ENCODE measurements around the gene SLC39A1. TPM values are rescaled to one million over a fixed set of nuclear protein-coding genes. Genes with fewer than 3 reads are reported as not detected.

Gene SLC39A1
- polyA plus RNA-seq, 2 of the 4 experiments (the other 2 are of a cell fraction): 80.6 to 108 TPM

DNA sequence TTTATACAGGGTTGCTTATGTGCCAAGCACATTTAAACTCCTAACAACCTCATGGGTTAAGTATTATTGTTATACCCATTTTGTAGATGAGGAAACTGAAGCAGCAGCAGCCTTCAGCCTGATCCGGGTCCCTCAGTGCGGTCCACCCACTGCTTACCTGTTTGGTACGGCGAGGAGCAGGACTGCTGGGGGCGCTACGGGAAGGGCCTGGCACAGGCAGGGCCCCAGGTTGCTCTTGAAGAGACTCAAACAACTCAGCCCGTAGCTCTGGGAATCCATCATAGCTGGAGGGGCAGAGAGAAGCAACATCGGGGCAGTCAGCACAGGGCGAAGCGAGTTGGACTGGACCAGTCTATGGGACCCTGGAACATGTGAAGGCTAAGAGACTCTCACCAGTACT is 26.0 kb downstream of the SLC39A1 start:
- FAIRE-seq (no peak), DNase-seq (ENCODE audit: low read depth in 1 of 2, low spot score in 1 of 2) (no peak), ATAC-seq (no peak)
- Histone ChIP-seq H3K27ac (no peak overlapping the region), H3K4me1 (no peaks in the 10 kb centered on the region), H3K9me3 (no peaks in the 10 kb centered on the region), H3K4me2 (no peak overlapping the region), H3K4me3 (no peak overlapping the region)
- POLR2A ChIA-PET: no interaction called here
- 96% methylated on average over 10 of the region's 10 CpGs for WGBS (ENCODE audit: missing lambda C conversion rate)
- CTCF ChIA-PET: interaction anchor here (0.8 to 1.1 kb wide), 5 partner anchors 8 to 127 kb away, joined by 3 to 7 read pairs (median 3); partner anchors contain the start of genes DENND4B and RAB13
- no peak for TF ChIP-seq RFX5 (IDR thresholded peaks at IDR 0.05)
- TF ChIP-seq HOXB5 (CRISPR knock-in tag; IDR thresholded peaks at IDR 0.05): no peak
- TF ChIP-seq REST (IDR thresholded peaks at IDR 0.05): no peak
- TF ChIP-seq HOXA7 (CRISPR knock-in tag; IDR thresholded peaks at IDR 0.05): no peak
- TF ChIP-seq EHMT2 (IDR thresholded peaks at IDR 0.05; ENCODE audit: low read depth): no peak
- no peak for TF ChIP-seq SREBF2 (IDR thresholded peaks at IDR 0.05)
- TF ChIP-seq, protein P1, sequence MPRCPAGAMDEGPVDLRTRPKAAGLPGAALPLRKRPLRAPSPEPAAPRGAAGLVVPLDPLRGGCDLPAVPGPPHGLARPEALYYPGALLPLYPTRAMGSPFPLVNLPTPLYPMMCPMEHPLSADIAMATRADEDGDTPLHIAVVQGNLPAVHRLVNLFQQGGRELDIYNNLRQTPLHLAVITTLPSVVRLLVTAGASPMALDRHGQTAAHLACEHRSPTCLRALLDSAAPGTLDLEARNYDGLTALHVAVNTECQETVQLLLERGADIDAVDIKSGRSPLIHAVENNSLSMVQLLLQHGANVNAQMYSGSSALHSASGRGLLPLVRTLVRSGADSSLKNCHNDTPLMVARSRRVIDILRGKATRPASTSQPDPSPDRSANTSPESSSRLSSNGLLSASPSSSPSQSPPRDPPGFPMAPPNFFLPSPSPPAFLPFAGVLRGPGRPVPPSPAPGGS (IDR thresholded peaks at IDR 0.05): no peak
- TF ChIP-seq JUN (IDR thresholded peaks at IDR 0.05): no peak
- TF ChIP-seq JUNB (IDR thresholded peaks at IDR 0.05): no peak
- no peak for TF ChIP-seq EHF (CRISPR knock-in tag; IDR thresholded peaks at IDR 0.05)

GRCh38 chr1:153936011-153936802 is 27.1 kb downstream of the SLC39A1 start:
- 92% methylated on average over 12 of the region's 12 CpGs for WGBS (ENCODE audit: missing lambda C conversion rate)
- no peaks in the 10 kb centered on the region for H3K9me3 ChIP-seq
- no peak overlapping the region for H3K27ac ChIP-seq
- no peak for TF ChIP-seq NPAS2 (CRISPR knock-in tag; IDR thresholded peaks at IDR 0.05; ENCODE audit: borderline replicate concordance)
- no peak for TF ChIP-seq HDAC2 (IDR thresholded peaks at IDR 0.05)
- no peak for TF ChIP-seq ZFP36 (IDR thresholded peaks at IDR 0.05; ENCODE audit: borderline replicate concordance, partially characterized antibody)
- no peak for TF ChIP-seq CHD4 (IDR thresholded peaks at IDR 0.05; ENCODE audit: borderline replicate concordance)
- no peak for TF ChIP-seq MAZ (IDR thresholded peaks at IDR 0.05; ENCODE audit: borderline replicate concordance, low read depth, low read length)
- no peak for TF ChIP-seq SMC3 (IDR thresholded peaks at IDR 0.05)
- no peak for TF ChIP-seq RCOR1 (IDR thresholded peaks at IDR 0.05; ENCODE audit: low read depth, low read length)
- TF ChIP-seq, protein P2, sequence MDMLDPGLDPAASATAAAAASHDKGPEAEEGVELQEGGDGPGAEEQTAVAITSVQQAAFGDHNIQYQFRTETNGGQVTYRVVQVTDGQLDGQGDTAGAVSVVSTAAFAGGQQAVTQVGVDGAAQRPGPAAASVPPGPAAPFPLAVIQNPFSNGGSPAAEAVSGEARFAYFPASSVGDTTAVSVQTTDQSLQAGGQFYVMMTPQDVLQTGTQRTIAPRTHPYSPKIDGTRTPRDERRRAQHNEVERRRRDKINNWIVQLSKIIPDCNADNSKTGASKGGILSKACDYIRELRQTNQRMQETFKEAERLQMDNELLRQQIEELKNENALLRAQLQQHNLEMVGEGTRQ (IDR thresholded peaks at IDR 0.05): no peak
- TF ChIP-seq CBX2 (IDR thresholded peaks at IDR 0.05; ENCODE audit: borderline replicate concordance, low read depth): no peak
- POLR2A ChIA-PET: no interaction called here
- H3K4me3 ChIP-seq: no peak overlapping the region
- CTCF ChIA-PET: interaction anchor here (1.7 kb wide), 1 partner anchor 10 kb away, joined by 7 read pairs; the partner anchor contains the start of gene DENND4B
- no peak for FAIRE-seq
- ATAC-seq: no peak
- no peaks in the 10 kb centered on the region for H3K4me1 ChIP-seq
- DNase-seq (ENCODE audit: low read depth in 1 of 2, low spot score in 1 of 2): no peak
- H3K4me2 ChIP-seq: no peak overlapping the region

All from A549 (cell line).